Measurements from ENCODE around the gene PLSCR3. TPM values are rescaled to one million over a fixed set of nuclear protein-coding genes. Genes with fewer than 3 reads are reported as not detected.

The PLSCR3 gene
- total and polyA plus RNA-seq, 4 donors: 20.5 to 70.8 (median 42.1) TPM

DNA sequence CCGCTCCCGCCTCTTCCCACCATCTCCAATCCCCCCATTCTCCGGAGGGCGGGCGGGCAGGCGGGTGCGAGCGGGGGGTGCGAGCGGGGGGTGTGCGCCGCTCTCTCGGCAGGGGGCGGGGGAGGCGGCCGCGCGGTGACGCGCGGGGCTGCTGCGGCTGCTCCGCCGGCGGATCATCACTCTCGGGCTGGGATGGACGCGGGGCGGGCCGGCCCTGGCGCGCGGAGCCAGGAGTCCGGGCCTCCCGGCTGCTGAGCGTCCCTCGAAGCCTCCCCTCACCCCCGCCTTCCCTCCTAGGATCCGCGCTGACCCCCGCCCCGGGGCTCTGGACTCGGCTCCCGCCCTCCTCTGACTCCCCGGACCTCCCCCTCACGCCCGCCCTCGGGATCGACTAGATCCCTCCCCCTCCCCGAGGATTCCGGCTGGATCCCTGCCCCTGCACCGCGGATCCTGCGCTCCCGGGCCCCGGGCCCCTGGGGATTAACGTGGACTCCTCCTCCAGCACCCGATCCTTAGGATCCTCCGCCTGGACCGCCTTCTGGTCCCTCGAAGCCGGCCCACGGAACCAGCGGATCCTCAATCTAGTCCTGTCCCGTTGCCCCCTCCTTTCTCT lies 10.5 kb upstream of the PLSCR3 start:
- no peaks in the 10 kb centered on the region for H3K27me3 ChIP-seq (ENCODE audit: control insufficient read depth in 1 of 2, insufficient read depth in 2 of 2, low read length in 1 of 2)
- no peaks in the 10 kb centered on the region for H3K4me1 ChIP-seq (ENCODE audit: control insufficient read depth in 1 of 2, insufficient read depth in 2 of 2, low read length in 2 of 2)
- DNase-seq (peak; percentile 81 to 89), ATAC-seq (ENCODE audit: low FRiP score) (peak; percentile 82)
- H3K9me3 ChIP-seq (ENCODE audit: control insufficient read depth, low read length): no peaks in the 10 kb centered on the region
- 0 to 1% methylated on average over 29 to 65 of the region's 65 CpGs for WGBS, 2 donors
- H3K36me3 ChIP-seq (ENCODE audit: control insufficient read depth in 1 of 2, insufficient read depth in 2 of 2, low read length in 1 of 2): no peaks in the 10 kb centered on the region
- intact Hi-C loops (cut with DNase I): no loop called here
- H3K27ac ChIP-seq (ENCODE audit: low read depth in 1 of 2, low read length in 2 of 2): peak overlapping the region; percentile 70 to 76
- peak overlapping the region; percentile 59 to 82 for H3K4me3 ChIP-seq (ENCODE audit: low read length in 2 of 2)

DNA sequence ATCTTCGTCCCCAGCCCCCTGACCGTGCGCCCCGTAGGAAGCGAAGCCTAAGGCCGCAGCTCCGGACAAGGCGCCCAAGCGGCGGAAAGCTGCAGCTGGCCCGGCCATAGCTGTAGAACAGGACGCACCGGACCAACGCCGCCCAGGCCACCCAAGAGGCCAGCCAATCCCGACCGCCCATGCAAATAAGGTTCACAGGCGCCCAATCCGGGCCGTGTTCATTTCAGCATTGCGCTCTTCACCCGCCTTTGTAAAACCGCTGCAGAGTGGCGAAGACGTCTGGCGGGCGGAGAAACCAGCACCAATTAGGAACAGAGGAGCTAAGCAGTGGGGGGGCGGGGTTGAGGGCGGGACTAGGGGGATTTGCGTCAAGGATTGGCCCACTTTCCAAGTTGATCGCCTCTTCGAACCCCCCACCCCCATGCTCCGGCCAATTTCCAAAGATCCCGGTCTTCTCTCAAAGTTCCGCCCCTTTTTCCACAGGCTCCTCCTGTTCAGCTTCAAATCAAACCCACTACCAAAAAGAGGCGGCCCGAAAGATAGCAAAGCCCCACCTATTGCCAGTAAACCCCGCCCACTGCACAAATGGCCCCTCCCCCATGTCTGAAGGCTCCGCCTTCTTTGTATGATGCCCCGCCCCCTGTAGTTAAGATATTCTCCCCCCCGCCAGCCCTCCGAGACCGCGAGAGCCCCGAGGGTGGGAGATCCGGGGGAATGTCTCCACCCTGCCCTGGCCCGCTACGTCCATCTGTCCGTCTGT lies 9.8 kb upstream of the PLSCR3 start, which contains the start of gene TMEM256:
Gene TMEM256, minus strand, starts transcription at position 121 of the 760 bp plus-strand sequence. Its CDS starts 13 bp downstream, at position 108.
- ATAC-seq (ENCODE audit: low FRiP score): peak; percentile 97
- Histone ChIP-seq H3K36me3 (ENCODE audit: control insufficient read depth in 1 of 2, insufficient read depth in 2 of 2, low read length in 1 of 2) (no peaks in the 10 kb centered on the region), H3K9me3 (ENCODE audit: control insufficient read depth, low read length) (no peaks in the 10 kb centered on the region), H3K4me3 (ENCODE audit: low read length in 2 of 2) (peak within 1 kb of the TSS; percentile 59 to 82), H3K4me1 (ENCODE audit: control insufficient read depth in 1 of 2, insufficient read depth in 2 of 2, low read length in 2 of 2) (no peaks in the 10 kb centered on the region), H3K27ac (ENCODE audit: low read depth in 1 of 2, low read length in 2 of 2) (peak within 1 kb of the TSS; percentile 70 to 84), H3K27me3 (ENCODE audit: control insufficient read depth in 1 of 2, insufficient read depth in 2 of 2, low read length in 1 of 2) (no peaks in the 10 kb centered on the region)
- 0 to 1% methylated on average over 40 to 49 of the region's 49 CpGs for WGBS, 2 donors
- peak; percentile 99 for DNase-seq
- intact Hi-C loops (cut with DNase I): loop anchor here in 1 of 2 donors (1.0 kb wide), 1 partner anchor 10 kb away; the partner anchor contains the start of gene PLSCR3

DNA sequence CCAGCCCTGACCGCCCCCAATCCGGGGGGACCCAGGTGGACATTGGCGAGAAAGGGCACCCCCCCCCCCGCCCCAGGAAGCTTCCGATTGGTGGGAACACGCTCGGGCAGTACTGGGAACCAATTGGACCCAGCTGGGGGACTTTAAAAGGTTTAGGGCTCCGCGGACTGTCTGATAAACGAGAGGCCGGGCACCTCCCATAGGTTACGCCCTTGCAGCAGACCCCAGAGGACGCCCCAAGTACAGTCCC lies 9.3 kb upstream of the PLSCR3 start:
- H3K9me3 ChIP-seq (ENCODE audit: control insufficient read depth, low read length): no peaks in the 10 kb centered on the region
- H3K4me1 ChIP-seq (ENCODE audit: control insufficient read depth in 1 of 2, insufficient read depth in 2 of 2, low read length in 2 of 2): no peaks in the 10 kb centered on the region
- H3K27me3 ChIP-seq (ENCODE audit: control insufficient read depth in 1 of 2, insufficient read depth in 2 of 2, low read length in 1 of 2): no peaks in the 10 kb centered on the region
- intact Hi-C loops (cut with DNase I): loop anchor here in 1 of 2 donors (1.0 kb wide), 1 partner anchor 9 kb away; the partner anchor contains the start of gene PLSCR3
- no peaks in the 10 kb centered on the region for H3K36me3 ChIP-seq (ENCODE audit: control insufficient read depth in 1 of 2, insufficient read depth in 2 of 2, low read length in 1 of 2)
- ATAC-seq (ENCODE audit: low FRiP score): peak; percentile 65
- WGBS, 2 donors: 0 to 1% methylated on average over 13 of the region's 13 CpGs
- DNase-seq: no peak
- H3K4me3 ChIP-seq (ENCODE audit: low read length in 2 of 2): peak overlapping the region; percentile 30 to 51
- peak overlapping the region; percentile 10 to 67 for H3K27ac ChIP-seq (ENCODE audit: low read depth in 1 of 2, low read length in 2 of 2)

DNA sequence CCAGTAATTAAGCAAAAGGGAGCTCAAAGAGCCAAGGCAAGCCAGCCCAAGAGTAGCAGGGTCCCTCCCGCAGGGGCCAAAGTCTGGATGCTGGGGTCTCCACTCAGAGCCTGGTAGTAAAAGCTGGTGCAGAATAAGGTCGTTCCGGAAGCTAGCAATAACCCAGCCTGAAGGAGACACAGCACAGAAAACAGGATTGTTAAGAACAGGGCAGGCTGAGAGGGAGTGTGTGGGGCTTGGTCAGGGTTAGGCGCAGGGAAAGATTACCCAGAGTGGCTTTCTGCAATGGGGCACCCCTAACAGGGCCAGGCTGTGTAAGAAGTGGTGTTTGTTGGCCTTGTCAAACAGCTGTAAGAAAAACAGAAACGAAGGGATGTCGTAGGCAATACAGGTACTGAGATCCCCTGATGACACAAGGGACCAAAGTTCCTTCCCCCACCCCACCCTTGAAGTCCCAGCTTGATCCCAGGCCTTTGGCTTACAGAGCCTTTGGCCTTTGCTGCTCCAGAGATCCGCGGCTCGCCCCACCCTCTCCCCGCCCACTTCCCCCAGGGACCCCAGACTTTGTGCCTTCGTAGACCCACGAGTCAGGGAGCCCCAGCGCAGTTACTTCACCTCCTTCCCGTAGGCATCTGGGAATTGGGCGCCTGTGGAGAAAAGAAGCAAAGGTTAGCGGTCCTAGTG lies 8.9 kb upstream of the PLSCR3 start:
- peak overlapping the region; percentile 30 to 51 for H3K4me3 ChIP-seq (ENCODE audit: low read length in 2 of 2)
- WGBS, 2 donors: 8 to 9% methylated on average over 15 to 16 of the region's 16 CpGs
- H3K27me3 ChIP-seq (ENCODE audit: control insufficient read depth in 1 of 2, insufficient read depth in 2 of 2, low read length in 1 of 2): no peaks in the 10 kb centered on the region
- ATAC-seq (ENCODE audit: low FRiP score) (peak; percentile 9), DNase-seq (peak; percentile 74 to 88)
- H3K27ac ChIP-seq (ENCODE audit: low read depth in 1 of 2, low read length in 2 of 2): peak overlapping the region; percentile 10 to 84
- no peaks in the 10 kb centered on the region for H3K36me3 ChIP-seq (ENCODE audit: control insufficient read depth in 1 of 2, insufficient read depth in 2 of 2, low read length in 1 of 2)
- no peaks in the 10 kb centered on the region for H3K4me1 ChIP-seq (ENCODE audit: control insufficient read depth in 1 of 2, insufficient read depth in 2 of 2, low read length in 2 of 2)
- intact Hi-C loops (cut with DNase I): loop anchor here in 1 of 2 donors (1.0 kb wide), 1 partner anchor 9 kb away; the partner anchor contains the start of gene PLSCR3
- H3K9me3 ChIP-seq (ENCODE audit: control insufficient read depth, low read length): no peaks in the 10 kb centered on the region

DNA sequence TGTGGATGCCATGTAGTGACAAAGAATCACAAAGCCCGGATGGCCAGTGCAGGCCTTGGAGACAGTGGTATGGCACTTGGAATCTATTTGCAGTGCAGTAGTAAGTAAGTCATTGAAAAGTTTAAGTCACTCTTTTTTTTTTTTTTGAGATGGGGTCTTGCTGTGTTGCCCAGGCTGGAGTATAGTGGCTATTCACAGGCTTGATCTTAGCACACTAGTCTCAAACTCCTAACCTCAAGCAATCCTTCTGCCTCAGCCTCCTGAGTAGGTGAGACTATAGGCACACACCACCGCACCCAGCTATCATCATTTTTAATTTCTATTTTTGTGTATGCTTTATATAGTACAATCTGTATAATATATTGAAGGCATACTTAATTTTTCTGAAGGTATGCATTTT lies 4.3 kb upstream of the PLSCR3 start:
- DNase-seq (no peak), ATAC-seq (ENCODE audit: low FRiP score) (no peak)
- intact Hi-C loops (cut with DNase I): no loop called here
- H3K36me3 ChIP-seq (ENCODE audit: control insufficient read depth in 1 of 2, insufficient read depth in 2 of 2, low read length in 1 of 2): no peaks in the 10 kb centered on the region
- no peaks in the 10 kb centered on the region for H3K27me3 ChIP-seq (ENCODE audit: control insufficient read depth in 1 of 2, insufficient read depth in 2 of 2, low read length in 1 of 2)
- no peak overlapping the region for H3K4me3 ChIP-seq (ENCODE audit: low read length in 2 of 2)
- no peak overlapping the region for H3K27ac ChIP-seq (ENCODE audit: low read depth in 1 of 2, low read length in 2 of 2)
- WGBS, 2 donors: 71 to 75% methylated on average over 2 of the region's 2 CpGs
- H3K4me1 ChIP-seq (ENCODE audit: control insufficient read depth in 1 of 2, insufficient read depth in 2 of 2, low read length in 2 of 2): no peaks in the 10 kb centered on the region
- H3K9me3 ChIP-seq (ENCODE audit: control insufficient read depth, low read length): no peaks in the 10 kb centered on the region

DNA sequence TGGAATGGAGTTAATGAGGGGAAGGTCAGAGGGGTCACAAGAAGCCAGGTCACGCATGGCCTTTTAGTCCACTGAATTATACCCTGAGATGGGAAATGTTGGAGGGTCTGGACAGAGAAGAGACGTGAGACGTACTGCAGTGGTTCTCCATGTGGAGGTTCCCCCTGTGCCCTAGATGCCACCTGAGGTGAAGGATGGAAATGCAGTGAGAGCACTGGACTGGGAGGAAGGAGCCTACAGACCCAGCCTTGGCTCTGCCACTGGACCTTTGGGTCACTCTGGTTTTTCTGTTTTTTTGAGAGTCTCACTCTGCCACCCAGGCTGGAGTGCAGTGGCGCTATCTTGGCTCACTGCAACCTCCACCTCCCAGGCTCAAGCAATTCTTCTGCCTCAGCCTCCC lies 1.8 kb upstream of the PLSCR3 start:
- intact Hi-C loops (cut with DNase I): no loop called here
- Histone ChIP-seq H3K4me3 (ENCODE audit: low read length in 2 of 2) (no peak overlapping the region), H3K27ac (ENCODE audit: low read depth in 1 of 2, low read length in 2 of 2) (no peak overlapping the region), H3K27me3 (ENCODE audit: control insufficient read depth in 1 of 2, insufficient read depth in 2 of 2, low read length in 1 of 2) (no peaks in the 10 kb centered on the region), H3K9me3 (ENCODE audit: control insufficient read depth, low read length) (no peaks in the 10 kb centered on the region), H3K4me1 (ENCODE audit: control insufficient read depth in 1 of 2, insufficient read depth in 2 of 2, low read length in 2 of 2) (no peaks in the 10 kb centered on the region), H3K36me3 (ENCODE audit: control insufficient read depth in 1 of 2, insufficient read depth in 2 of 2, low read length in 1 of 2) (no peaks in the 10 kb centered on the region)
- no peak for ATAC-seq (ENCODE audit: low FRiP score)
- no peak for DNase-seq
- 86 to 88% methylated on average over 4 of the region's 4 CpGs for WGBS, 2 donors

DNA sequence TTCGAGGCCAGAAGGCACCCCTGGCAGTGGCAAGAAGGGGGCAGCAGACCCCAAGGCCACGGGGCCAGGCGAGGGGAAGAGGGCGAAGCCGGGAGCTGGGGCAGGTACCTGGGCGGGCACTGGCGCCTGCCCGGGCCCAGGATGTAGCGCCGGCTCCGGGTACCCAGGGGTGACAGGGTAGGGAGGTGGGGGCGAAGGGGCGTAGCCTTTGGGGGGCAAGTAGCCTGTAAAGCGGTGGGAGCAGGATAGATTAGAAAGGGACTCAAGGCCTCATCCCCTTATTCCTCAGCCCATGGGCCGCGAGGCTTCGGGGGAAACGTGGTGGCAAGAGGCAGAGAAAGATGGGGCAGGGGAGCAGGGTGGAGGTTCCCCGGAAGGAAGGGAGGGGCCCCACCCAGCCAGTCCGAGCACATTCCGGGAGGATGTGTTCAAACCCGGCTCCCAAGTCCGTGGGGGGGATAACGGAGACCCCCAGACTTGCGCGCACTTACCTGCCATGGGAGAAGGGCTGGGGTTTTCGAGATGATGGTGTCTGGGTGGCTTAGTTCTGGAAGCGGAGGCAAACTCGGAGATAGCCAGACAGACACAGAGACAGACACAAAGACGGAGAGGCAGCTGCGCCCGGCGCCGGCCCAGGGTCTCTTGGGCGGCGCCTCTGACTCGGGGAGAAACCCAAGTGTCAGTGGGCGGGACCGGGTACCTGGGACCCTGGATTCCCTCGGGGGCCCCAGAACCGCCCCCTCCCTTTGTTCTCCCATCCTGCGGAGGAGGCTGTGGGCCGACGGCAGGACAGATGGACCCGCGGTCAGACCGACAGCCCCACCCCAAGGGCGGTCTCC lies 493 bp downstream of the PLSCR3 start:
- no peaks in the 10 kb centered on the region for H3K27me3 ChIP-seq (ENCODE audit: control insufficient read depth in 1 of 2, insufficient read depth in 2 of 2, low read length in 1 of 2)
- intact Hi-C loops (cut with DNase I): loop anchor here (1.0 to 5.0 kb wide), 2 partner anchors 9 to 37 kb away; partner anchors contain the start of gene TMEM95 (in 1 of the 2)
- no peaks in the 10 kb centered on the region for H3K4me1 ChIP-seq (ENCODE audit: control insufficient read depth in 1 of 2, insufficient read depth in 2 of 2, low read length in 2 of 2)
- no peaks in the 10 kb centered on the region for H3K9me3 ChIP-seq (ENCODE audit: control insufficient read depth, low read length)
- no peaks in the 10 kb centered on the region for H3K36me3 ChIP-seq (ENCODE audit: control insufficient read depth in 1 of 2, insufficient read depth in 2 of 2, low read length in 1 of 2)
- peak; percentile 42 for ATAC-seq (ENCODE audit: low FRiP score)
- H3K4me3 ChIP-seq (ENCODE audit: low read length in 2 of 2): peak overlapping the region; percentile 53 to 89
- peak in 1 of 2 donors; percentile 74 for DNase-seq
- peak overlapping the region; percentile 19 to 45 for H3K27ac ChIP-seq (ENCODE audit: low read depth in 1 of 2, low read length in 2 of 2)
- 8 to 9% methylated on average over 43 to 48 of the region's 48 CpGs for WGBS, 2 donors

Measured in aorta (tissue), 5 donors.